GM19193 (cell line): ENCODE results near the gene NRAS.

ENCODE experiments used
- POLR2A ChIP-seq: IDR thresholded peaks from 4 replicates; pipeline ENCODE4 v1.6.1; 2011; ENCODE audit not compliant: insufficient read depth, insufficient read length; ENCODE audit errors: extremely low read depth

NRAS gene

GRCh38 chr1:114671011-114671938 lies 45.3 kb downstream of the NRAS start:
- TF ChIP-seq POLR2A: no peak

GRCh38 chr1:114670083-114671010 lies 46.2 kb downstream of the NRAS start:
- no peak for TF ChIP-seq POLR2A

DNA sequence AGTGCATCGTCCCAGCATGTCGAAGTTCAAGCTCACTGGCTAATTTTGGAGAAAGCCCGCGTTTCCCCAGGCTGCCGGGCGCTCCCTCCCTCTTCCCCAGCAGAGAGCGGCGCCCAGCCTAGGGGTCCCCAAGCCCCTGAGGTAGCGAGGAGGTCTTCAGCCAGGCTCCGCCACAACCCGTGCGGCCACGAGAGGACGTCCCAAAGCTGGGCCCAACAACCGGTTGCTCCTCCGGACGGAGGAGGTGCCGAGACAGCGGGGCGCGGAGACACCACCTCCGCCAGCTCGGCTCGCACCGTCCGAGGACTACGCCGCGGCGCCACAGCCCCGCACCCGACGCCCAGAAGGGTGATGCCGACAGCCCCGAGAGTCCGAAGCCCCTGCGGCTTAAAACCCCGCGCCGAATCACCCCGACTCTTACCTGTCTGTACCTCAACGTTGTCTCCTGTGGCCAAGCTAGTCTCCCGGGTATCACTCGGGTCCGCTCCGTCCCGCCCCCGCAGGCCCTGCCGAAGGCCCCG lies 46.9 kb downstream of the NRAS start, which contains the start of gene DENND2C:
DENND2C (minus strand) TSS at position 488 of the 521 bp plus-strand sequence. CDS start 44,065 bp downstream, outside the sequence.
- no peak for TF ChIP-seq POLR2A

- no peak for TF ChIP-seq POLR2A
Measured at GRCh38 chr1:114668784-114669561, 47.6 kb downstream of the NRAS start.

- TF ChIP-seq POLR2A: no peak
Measured at GRCh38 chr1:114668373-114668772, 48.2 kb downstream of the NRAS start.

GRCh38 chr1:114666954-114667353 lies 49.6 kb downstream of the NRAS start:
- TF ChIP-seq POLR2A: no peak

DNA sequence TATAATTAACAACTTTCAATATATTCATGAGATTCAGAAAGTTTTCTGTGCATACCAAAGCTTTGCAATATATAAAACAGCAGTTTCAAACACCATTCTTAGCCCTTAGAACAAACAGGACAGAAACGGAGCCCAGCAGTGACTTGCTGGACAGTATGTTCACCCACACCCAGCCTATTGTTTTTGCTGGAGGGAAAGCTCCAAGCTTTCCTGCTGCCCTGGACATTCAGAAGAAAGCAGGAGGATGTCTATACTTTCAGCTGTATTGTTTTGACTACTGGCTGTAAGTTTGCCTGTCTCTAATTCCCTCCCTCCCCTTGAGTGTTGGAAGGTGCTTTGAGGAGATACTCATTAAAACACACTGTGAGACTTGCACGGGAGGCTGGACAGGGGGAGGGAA lies 56.3 kb downstream of the NRAS start:
- no peak for TF ChIP-seq POLR2A
